ENCODE results near the gene CKS1B. TPM values are rescaled to one million over a fixed set of nuclear protein-coding genes. Genes with fewer than 3 reads are reported as not detected.

Gene CKS1B
- total RNA-seq, 4 donors from 2014 or later: 3.6 to 15.7 (median 7.9) TPM

DNA sequence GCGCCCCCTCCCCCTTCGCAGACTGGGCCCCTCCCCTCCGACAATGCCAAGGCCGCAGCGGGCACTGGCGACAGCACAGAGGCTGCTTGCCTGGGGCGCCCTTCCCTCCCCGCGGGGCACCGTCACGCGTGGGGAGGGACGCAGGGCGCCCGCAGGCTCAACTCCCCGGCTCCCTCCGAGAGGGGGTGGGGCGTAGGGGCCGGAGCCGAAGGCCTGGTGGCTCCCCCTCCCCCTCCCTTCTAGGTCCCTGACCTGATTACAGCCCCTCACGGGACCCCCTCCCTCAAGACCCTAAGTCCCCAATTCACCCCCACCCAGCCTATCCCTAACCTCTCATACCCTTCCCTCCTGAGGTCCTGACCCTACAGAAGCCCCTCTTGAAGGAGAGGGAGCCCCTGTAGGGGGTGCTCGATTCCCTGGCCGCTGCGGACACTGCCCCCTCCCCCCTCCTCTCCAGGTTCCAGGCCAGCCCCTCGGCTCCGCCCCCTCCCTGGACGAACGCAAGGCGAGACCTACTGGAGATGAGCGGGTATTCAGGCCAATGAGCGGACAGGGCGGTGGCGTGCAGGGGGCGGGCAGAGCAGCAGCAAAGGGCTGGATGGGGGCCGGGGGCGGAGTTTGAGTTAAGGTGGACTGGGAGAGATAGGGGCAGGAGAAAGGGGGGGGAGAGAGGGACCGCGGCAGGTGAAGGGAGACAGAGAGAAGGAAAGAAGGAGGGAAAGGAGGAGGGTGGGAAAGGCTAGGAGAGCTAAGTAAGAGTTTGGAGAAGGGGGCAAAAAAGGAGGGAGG is 27.4 kb downstream of the CKS1B start:
- ATAC-seq (peak; percentile 45 to 54), DNase-seq (peak; percentile 100)
- Histone ChIP-seq H3K4me1 (peaks cover 34 to 52% of the 10 kb centered on the region in 2 donors), H3K36me3 (no peaks in the 10 kb centered on the region), H3K4me3 (peak overlapping the region; percentile 83 to 99 (median 94)), H3K27me3 (no peaks in the 10 kb centered on the region), H3K9me3 (no peaks in the 10 kb centered on the region), H3K27ac (peak overlapping the region; percentile 95 to 99 (median 98))
- in situ Hi-C loops (cut with MboI; ENCODE audit: low sequenced_read_pairs in 4 of 4): no loop called here
- TF ChIP-seq, protein P1, sequence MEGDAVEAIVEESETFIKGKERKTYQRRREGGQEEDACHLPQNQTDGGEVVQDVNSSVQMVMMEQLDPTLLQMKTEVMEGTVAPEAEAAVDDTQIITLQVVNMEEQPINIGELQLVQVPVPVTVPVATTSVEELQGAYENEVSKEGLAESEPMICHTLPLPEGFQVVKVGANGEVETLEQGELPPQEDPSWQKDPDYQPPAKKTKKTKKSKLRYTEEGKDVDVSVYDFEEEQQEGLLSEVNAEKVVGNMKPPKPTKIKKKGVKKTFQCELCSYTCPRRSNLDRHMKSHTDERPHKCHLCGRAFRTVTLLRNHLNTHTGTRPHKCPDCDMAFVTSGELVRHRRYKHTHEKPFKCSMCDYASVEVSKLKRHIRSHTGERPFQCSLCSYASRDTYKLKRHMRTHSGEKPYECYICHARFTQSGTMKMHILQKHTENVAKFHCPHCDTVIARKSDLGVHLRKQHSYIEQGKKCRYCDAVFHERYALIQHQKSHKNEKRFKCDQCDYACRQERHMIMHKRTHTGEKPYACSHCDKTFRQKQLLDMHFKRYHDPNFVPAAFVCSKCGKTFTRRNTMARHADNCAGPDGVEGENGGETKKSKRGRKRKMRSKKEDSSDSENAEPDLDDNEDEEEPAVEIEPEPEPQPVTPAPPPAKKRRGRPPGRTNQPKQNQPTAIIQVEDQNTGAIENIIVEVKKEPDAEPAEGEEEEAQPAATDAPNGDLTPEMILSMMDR (IDR thresholded peaks at IDR 0.05 in 4 of 5, conservative IDR thresholded peaks at IDR 0.05 in 1 of 5): peak in 2 of 5 experiments; percentile 13 to 55
- peak; percentile 90 to 92 for TF ChIP-seq POLR2A (IDR thresholded peaks at IDR 0.05)
- intact Hi-C loops (cut with DNase I; ENCODE audit: low total_unique reads): loop anchor here (1.0 to 10.0 kb wide), 8 partner anchors 15 to 1493 kb away; partner anchors contain the start of genes FLAD1, PMVK, SLC50A1 and UBE2Q1

DNA sequence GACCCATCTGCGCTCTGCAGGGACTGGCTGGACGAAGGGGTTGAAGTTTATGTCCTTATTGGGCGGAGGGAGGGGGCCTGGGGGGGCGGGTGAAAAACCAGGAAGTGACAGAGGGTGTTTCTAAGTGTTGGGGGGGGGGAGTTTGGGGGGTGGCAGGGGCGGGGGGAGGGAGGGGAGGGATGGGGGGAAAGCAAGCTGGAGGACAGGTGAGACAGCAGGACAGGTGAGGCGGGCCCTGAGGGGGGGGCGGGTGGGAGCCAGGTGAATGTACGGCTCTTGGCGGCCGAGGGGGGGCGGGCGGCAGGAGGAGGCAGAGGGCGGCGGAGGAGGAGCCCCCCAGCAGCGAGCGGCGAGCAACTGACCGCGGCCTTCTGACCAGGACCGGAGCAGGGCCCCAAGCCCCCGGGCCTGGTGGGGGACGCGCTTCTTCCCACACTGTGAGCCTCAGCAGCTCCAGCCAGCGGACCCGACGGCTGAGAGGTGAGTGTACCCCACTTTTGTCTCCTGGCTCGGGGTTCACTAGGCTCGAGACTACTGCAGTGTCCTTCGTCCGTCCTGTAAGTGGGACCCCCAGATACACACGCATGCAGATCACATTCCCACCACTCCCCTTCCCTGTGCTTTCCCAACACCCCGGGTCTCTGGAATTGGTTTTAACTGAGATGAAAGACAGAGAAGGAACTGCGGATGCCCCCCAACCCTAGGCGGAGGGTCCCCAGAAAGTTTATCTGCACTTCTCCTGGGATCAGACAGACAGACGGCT is 28.2 kb downstream of the CKS1B start, which contains the start of gene ZBTB7B:
ZBTB7B (plus strand) TSS at position 339 of the 763 bp plus-strand sequence. CDS start 11,859 bp downstream, outside the sequence.
- H3K4me1 ChIP-seq: peaks cover 41 to 60% of the 10 kb centered on the region in 2 donors
- ATAC-seq (peak; percentile 2 to 14), DNase-seq (peak in 1 of 2 donors; percentile 54)
- no peaks in the 10 kb centered on the region for H3K36me3 ChIP-seq
- intact Hi-C loops (cut with DNase I; ENCODE audit: low total_unique reads) (loop anchor here (1.0 to 10.0 kb wide), 6 partner anchors 15 to 1492 kb away; partner anchors contain the start of genes SLC50A1 and UBE2Q1), in situ Hi-C loops (cut with MboI; ENCODE audit: low sequenced_read_pairs in 4 of 4) (no loop called here)
- no peaks in the 10 kb centered on the region for H3K27me3 ChIP-seq
- H3K9me3 ChIP-seq: no peaks in the 10 kb centered on the region
- peak in 1 of 2 donors; percentile 12 for TF ChIP-seq POLR2A (IDR thresholded peaks at IDR 0.05)
- TF ChIP-seq, protein P1 (IDR thresholded peaks at IDR 0.05 in 4 of 5, conservative IDR thresholded peaks at IDR 0.05 in 1 of 5): no peak
- peak within 1 kb of the TSS; percentile 94 to 99 (median 96) for H3K4me3 ChIP-seq
- peak within 1 kb of the TSS; percentile 95 to 99 (median 98) for H3K27ac ChIP-seq

DNA sequence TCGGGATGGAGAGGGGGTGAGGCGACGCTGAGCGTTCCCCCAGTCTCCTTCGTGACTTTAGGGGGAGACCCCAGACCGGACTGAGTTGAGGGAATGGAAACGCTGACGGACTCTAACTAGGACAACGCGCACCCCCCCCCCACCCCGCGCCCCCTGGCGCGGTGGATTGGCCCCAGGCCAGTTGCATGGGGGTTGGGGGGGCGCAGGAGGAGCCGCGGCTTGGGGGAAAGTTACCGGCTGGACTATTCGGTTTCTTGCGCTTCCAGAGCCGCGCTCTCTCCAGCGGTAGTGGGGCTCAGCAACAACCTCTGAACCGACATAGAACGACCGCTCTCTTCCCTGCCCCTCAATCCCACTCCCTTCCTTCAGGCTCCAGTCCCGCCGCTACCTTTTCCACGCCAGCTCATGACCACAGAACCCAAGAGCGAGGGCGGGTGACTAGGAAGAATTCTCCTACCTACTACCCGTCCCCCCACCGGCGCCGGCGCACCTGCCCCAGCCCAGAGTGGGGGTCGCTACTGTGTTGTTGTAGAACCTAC is 28.8 kb downstream of the CKS1B start:
- in situ Hi-C loops (cut with MboI; ENCODE audit: low sequenced_read_pairs in 4 of 4) (no loop called here), intact Hi-C loops (cut with DNase I; ENCODE audit: low total_unique reads) (loop anchor here (5.0 to 10.0 kb wide), 5 partner anchors 134 to 1492 kb away; partner anchors contain the start of genes SLC50A1 and UBE2Q1)
- ATAC-seq (no peak), DNase-seq (no peak)
- Histone ChIP-seq H3K4me3 (peak overlapping the region; percentile 94 to 99 (median 96)), H3K9me3 (no peaks in the 10 kb centered on the region), H3K36me3 (no peaks in the 10 kb centered on the region), H3K27ac (peak overlapping the region; percentile 95 to 99 (median 98)), H3K27me3 (no peaks in the 10 kb centered on the region), H3K4me1 (peaks cover 46 to 63% of the 10 kb centered on the region in 2 donors)
- no peak for TF ChIP-seq POLR2A (IDR thresholded peaks at IDR 0.05)
- TF ChIP-seq, protein P1 (IDR thresholded peaks at IDR 0.05 in 4 of 5, conservative IDR thresholded peaks at IDR 0.05 in 1 of 5): no peak

DNA sequence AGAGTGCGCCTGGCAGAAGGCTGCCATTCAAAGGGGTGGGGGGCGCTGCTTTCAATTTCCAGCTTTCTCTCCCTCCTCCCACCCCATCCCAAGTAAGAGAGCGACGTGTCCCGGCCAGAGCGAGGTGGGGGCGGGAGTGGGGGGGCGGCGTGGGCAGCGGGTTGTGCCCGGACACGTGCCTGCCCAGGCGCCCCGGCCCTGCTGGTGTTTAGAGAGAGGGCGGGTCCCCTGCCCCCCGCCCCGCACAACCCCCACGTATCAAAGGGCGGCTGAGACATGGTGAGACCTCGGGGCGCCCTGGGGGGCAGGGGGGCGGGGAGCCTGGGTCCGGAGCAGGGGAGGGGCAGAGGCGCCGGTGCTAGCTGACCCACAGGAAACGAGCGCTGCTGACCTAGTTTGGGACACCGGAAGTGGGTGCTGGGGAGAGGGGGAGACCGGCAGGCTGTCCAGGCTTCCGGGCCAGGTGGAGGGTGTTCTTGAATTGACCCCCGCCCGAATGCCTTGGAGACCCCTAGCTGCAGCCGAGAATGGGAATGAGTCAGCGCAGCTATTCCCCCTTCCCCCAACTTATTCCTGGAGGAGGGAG is 29.4 kb downstream of the CKS1B start:
- no peaks in the 10 kb centered on the region for H3K27me3 ChIP-seq
- H3K4me3 ChIP-seq: peak overlapping the region; percentile 94 to 99 (median 96)
- TF ChIP-seq, protein P1 (IDR thresholded peaks at IDR 0.05 in 4 of 5, conservative IDR thresholded peaks at IDR 0.05 in 1 of 5): no peak
- peak; percentile 44 to 62 for TF ChIP-seq POLR2A (IDR thresholded peaks at IDR 0.05)
- peaks cover 44 to 64% of the 10 kb centered on the region in 2 donors for H3K4me1 ChIP-seq
- H3K27ac ChIP-seq: peak overlapping the region; percentile 95 to 99 (median 98)
- no peaks in the 10 kb centered on the region for H3K36me3 ChIP-seq
- peak; percentile 87 to 88 for DNase-seq
- intact Hi-C loops (cut with DNase I; ENCODE audit: low total_unique reads): loop anchor here (5.0 to 10.0 kb wide), 5 partner anchors 133 to 1491 kb away; partner anchors contain the start of genes SLC50A1 and UBE2Q1
- in situ Hi-C loops (cut with MboI; ENCODE audit: low sequenced_read_pairs in 4 of 4): no loop called here
- no peaks in the 10 kb centered on the region for H3K9me3 ChIP-seq
- peak; percentile 14 to 22 for ATAC-seq

All from gastrocnemius medialis (tissue), 4 donors.